Effector memory CD4-positive, alpha-beta T cell (primary cell): Measurements from ENCODE around the gene CCDC154.

Experiments
- DNase-seq, 3 donors: peaks; one replicate each; pipeline ENCODE4 v3.0.0-alpha.2; 2020
- H3K27ac ChIP-seq: 2 replicates; pipeline ENCODE4 v1.7.0; 2013; ENCODE audit warnings: mild to moderate bottlenecking, low read length, moderate library complexity; ENCODE audit not compliant: insufficient read depth, poor library complexity, severe bottlenecking
- H3K27me3 ChIP-seq: replicated peaks from 2 replicates; pipeline ENCODE4 v1.7.0; 2013; ENCODE audit warnings: mild to moderate bottlenecking, low read length; ENCODE audit not compliant: insufficient read depth, control insufficient read depth, poor library complexity, severe bottlenecking
- H3K36me3 ChIP-seq: 2 replicates; pipeline ENCODE4 v1.7.0; 2013; ENCODE audit warnings: mild to moderate bottlenecking, low read length, moderate library complexity; ENCODE audit not compliant: control insufficient read depth, insufficient read depth
- H3K4me1 ChIP-seq: 2 replicates; pipeline ENCODE4 v1.7.0; 2013; ENCODE audit warnings: low read length, mild to moderate bottlenecking; ENCODE audit not compliant: control insufficient read depth, insufficient read depth, poor library complexity, severe bottlenecking
- H3K4me3 ChIP-seq: 2 replicates; pipeline ENCODE4 v1.7.0; 2013; ENCODE audit warnings: low read length, low read depth, mild to moderate bottlenecking; ENCODE audit not compliant: insufficient read depth, poor library complexity, severe bottlenecking
- H3K9me3 ChIP-seq: 2 replicates; pipeline ENCODE4 v1.7.0; 2013; ENCODE audit warnings: mild to moderate bottlenecking, low read length, moderate library complexity; ENCODE audit not compliant: control insufficient read depth

Gene CCDC154

GRCh38 chr16:1401758-1402154 lies 42.6 kb downstream of the CCDC154 start:
- H3K27me3 ChIP-seq = no peaks in the 10 kb centered on the region
- no peaks in the 10 kb centered on the region for H3K9me3 ChIP-seq
- H3K27ac ChIP-seq = no peak overlapping the region
- peaks cover 48% of the 10 kb centered on the region for H3K36me3 ChIP-seq
- no peaks in the 10 kb centered on the region for H3K4me1 ChIP-seq
- H3K4me3 ChIP-seq = no peak overlapping the region
- DNase-seq = no peak

GRCh38 chr16:1401061-1401757 lies 43.1 kb downstream of the CCDC154 start:
- Histone ChIP-seq H3K9me3 (no peaks in the 10 kb centered on the region), H3K27me3 (no peaks in the 10 kb centered on the region), H3K4me1 (no peaks in the 10 kb centered on the region), H3K36me3 (peaks cover 49% of the 10 kb centered on the region), H3K4me3 (no peak overlapping the region), H3K27ac (no peak overlapping the region)
- no peak for DNase-seq

GRCh38 chr16:1398826-1399581 lies 45.4 kb downstream of the CCDC154 start:
- Histone ChIP-seq H3K9me3 (no peaks in the 10 kb centered on the region), H3K4me1 (no peaks in the 10 kb centered on the region), H3K4me3 (no peak overlapping the region), H3K36me3 (peaks cover 53% of the 10 kb centered on the region), H3K27ac (no peak overlapping the region), H3K27me3 (no peaks in the 10 kb centered on the region)
- DNase-seq = no peak

DNA sequence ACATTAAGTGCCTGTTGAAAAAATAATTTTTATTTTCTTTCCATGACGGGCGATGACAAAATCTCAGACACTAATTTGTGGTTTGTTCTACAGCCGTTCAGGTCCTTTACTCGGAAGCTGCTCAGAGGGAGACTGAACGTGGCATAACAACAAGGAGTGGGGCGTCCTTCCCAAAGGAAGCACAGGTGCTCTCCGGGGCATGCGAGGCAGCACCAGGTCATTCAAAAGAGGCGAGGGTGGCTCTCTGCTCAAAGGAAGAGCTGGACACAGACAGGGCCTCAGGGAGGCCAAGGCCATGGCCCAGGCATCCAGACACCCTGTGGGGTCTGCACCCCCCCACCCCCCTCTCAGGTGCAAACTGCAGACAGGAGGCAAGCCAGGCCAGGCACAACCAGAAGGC lies 46.0 kb downstream of the CCDC154 start:
- no peak overlapping the region for H3K4me3 ChIP-seq
- peaks cover 56% of the 10 kb centered on the region for H3K36me3 ChIP-seq
- H3K27me3 ChIP-seq = no peaks in the 10 kb centered on the region
- no peaks in the 10 kb centered on the region for H3K4me1 ChIP-seq
- no peak for DNase-seq
- H3K9me3 ChIP-seq = no peaks in the 10 kb centered on the region
- no peak overlapping the region for H3K27ac ChIP-seq

DNA sequence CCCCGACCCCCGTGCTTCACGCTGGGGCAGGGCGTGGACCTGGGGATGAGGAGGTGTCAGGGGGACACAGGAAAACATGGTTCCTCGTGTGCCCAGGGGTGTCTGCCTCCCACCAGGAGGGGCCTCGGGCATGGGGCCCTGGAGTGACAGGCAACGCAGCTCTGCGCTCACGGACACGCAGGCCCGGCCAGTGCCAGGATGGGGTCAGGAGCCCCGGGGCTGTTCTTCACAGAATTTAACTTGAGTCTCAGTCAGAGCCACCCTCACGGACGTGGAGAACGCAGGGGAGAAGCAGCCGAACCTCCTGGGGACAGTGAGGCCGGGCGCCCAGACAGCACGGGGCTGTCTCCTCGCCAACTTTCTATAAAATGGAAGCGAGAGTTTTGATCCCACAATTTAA lies 46.6 kb downstream of the CCDC154 start:
- no peak overlapping the region for H3K4me3 ChIP-seq
- H3K9me3 ChIP-seq = no peaks in the 10 kb centered on the region
- H3K4me1 ChIP-seq = no peaks in the 10 kb centered on the region
- peaks cover 60% of the 10 kb centered on the region for H3K36me3 ChIP-seq
- no peak for DNase-seq
- no peaks in the 10 kb centered on the region for H3K27me3 ChIP-seq
- H3K27ac ChIP-seq = no peak overlapping the region

GRCh38 chr16:1395444-1396031 lies 48.8 kb downstream of the CCDC154 start:
- H3K4me1 ChIP-seq = no peaks in the 10 kb centered on the region
- no peak overlapping the region for H3K4me3 ChIP-seq
- peaks cover 57% of the 10 kb centered on the region for H3K36me3 ChIP-seq
- H3K9me3 ChIP-seq = no peaks in the 10 kb centered on the region
- H3K27ac ChIP-seq = no peak overlapping the region
- no peaks in the 10 kb centered on the region for H3K27me3 ChIP-seq
- no peak for DNase-seq

GRCh38 chr16:1394367-1394951 lies 49.9 kb downstream of the CCDC154 start:
- H3K4me1 ChIP-seq = no peaks in the 10 kb centered on the region
- H3K36me3 ChIP-seq = peaks cover 60% of the 10 kb centered on the region

DNA sequence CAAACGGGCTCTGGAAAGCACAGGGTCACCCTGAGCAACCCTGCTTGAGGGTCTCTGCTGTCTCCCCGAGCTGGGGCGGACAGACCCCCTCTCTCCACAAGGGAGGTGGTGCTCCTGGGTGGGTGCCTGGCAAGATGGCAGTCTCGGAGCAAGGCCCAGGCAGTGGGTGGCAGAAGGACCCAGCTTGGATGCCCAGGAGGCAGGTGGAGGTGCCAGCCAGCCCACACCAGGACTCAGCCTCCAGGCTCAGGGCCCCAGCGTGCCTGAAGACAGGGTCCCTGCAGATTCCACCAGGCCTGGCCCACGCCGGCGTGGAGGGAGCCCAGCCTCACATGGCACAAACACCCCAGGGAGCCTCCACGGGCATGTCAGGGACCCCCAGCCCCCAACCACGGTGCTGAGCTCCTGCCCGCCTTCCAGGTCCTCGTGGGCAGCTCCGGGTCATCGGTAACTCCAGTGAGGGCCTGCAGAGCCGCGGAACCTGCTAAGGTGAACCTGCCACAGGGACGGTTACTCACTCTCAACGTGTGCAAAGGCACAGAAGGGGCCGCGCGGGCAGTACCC lies 50.7 kb downstream of the CCDC154 start:
- Histone ChIP-seq H3K27ac (no peak overlapping the region), H3K4me3 (no peak overlapping the region), H3K36me3 (peaks cover 57% of the 10 kb centered on the region), H3K4me1 (no peaks in the 10 kb centered on the region), H3K27me3 (no peaks in the 10 kb centered on the region), H3K9me3 (no peaks in the 10 kb centered on the region)
- DNase-seq = no peak

More at GRCh38 chr16:1394367-1394951, 49.9 kb downstream of the CCDC154 start:
- Histone ChIP-seq H3K9me3 (no peaks in the 10 kb centered on the region), H3K4me3 (no peak overlapping the region), H3K27me3 (no peaks in the 10 kb centered on the region), H3K27ac (no peak overlapping the region)
- DNase-seq = no peak

GRCh38 chr16:1392826-1393225 lies 51.5 kb downstream of the CCDC154 start:
- Histone ChIP-seq H3K36me3 (peaks cover 48% of the 10 kb centered on the region), H3K27ac (no peak overlapping the region)

More at GRCh38 chr16:1392826-1393225, 51.5 kb downstream of the CCDC154 start:
- H3K27me3 ChIP-seq = no peaks in the 10 kb centered on the region
- H3K4me1 ChIP-seq = no peaks in the 10 kb centered on the region
- no peak overlapping the region for H3K4me3 ChIP-seq
- no peaks in the 10 kb centered on the region for H3K9me3 ChIP-seq
- no peak for DNase-seq
